ENCODE data around the gene PFKL.

- TF ChIP-seq POLR2AphosphoS5 (IDR thresholded peaks at IDR 0.05; ENCODE audit: low read depth, low read length), result no peak
- TF ChIP-seq TAF1 (IDR thresholded peaks at IDR 0.05; ENCODE audit: borderline replicate concordance, insufficient read depth, low read length), result no peak
Observed at GRCh38 chr21:44297525-44298290, 2.1 kb upstream of the PFKL start.
